ENCODE data around the gene ULK4. TPM values are rescaled to one million over a fixed set of nuclear protein-coding genes. Genes with fewer than 3 reads are reported as not detected.

Gene ULK4
- total RNA-seq, 1 experiment from 2014 or later: 4.2 TPM

GRCh38 chr3:41652506-41652905 is 309.4 kb downstream of the ULK4 start:
- Histone ChIP-seq H3K9me3 (no peaks in the 10 kb centered on the region), H3K36me3 (ENCODE audit: control insufficient read depth, insufficient read depth, low read length) (no peaks in the 10 kb centered on the region), H3K4me3 (ENCODE audit: low read depth, low read length) (no peak overlapping the region), H3K4me1 (no peaks in the 10 kb centered on the region), H3K27me3 (replicated peaks; ENCODE audit: control insufficient read depth, insufficient read depth, low read length) (no peaks in the 10 kb centered on the region; the same call in 1 of the 2 replicates)
- H3K27ac Mint-ChIP-seq (ENCODE audit: unreplicated experiment): no peak overlapping the region
- no peaks in the 10 kb centered on the region for H3K27me3 Mint-ChIP-seq (ENCODE audit: insufficient read depth, unreplicated experiment)
- H3K4me3 Mint-ChIP-seq (ENCODE audit: unreplicated experiment): no peak overlapping the region
- no peaks in the 10 kb centered on the region for H3K36me3 Mint-ChIP-seq (ENCODE audit: insufficient read depth, unreplicated experiment)
- no TSS peak for BruUV-seq (replicated peaks)
- DNase-seq: no peak
- no peaks in the 10 kb centered on the region for H3K4me1 Mint-ChIP-seq (ENCODE audit: low read depth, unreplicated experiment)
- intact Hi-C loops (cut with micrococcal nuclease; ENCODE audit: unreplicated experiment): no loop called here
- no peak for TF ChIP-seq CTCF (IDR thresholded peaks at IDR 0.05; ENCODE audit: insufficient read depth in 1 of 2, low read depth in 1 of 2, low read length in 1 of 2, severe bottlenecking in 1 of 2, unreplicated experiment in 1 of 2)
- ChIA-PET POLR2A (no interaction called here), CTCF (no interaction called here)
- H3K9me3 Mint-ChIP-seq (ENCODE audit: unreplicated experiment): no peaks in the 10 kb centered on the region

GRCh38 chr3:41651718-41652117 is 310.2 kb downstream of the ULK4 start:
- POLR2A ChIA-PET: no interaction called here
- intact Hi-C loops (cut with micrococcal nuclease; ENCODE audit: unreplicated experiment): no loop called here
- BruUV-seq (replicated peaks): no TSS peak
- H3K36me3 Mint-ChIP-seq (ENCODE audit: insufficient read depth, unreplicated experiment): no peaks in the 10 kb centered on the region
- CTCF ChIA-PET: no interaction called here
- no peaks in the 10 kb centered on the region for H3K9me3 ChIP-seq
- no peak overlapping the region for H3K4me3 Mint-ChIP-seq (ENCODE audit: unreplicated experiment)
- H3K9me3 Mint-ChIP-seq (ENCODE audit: unreplicated experiment): no peaks in the 10 kb centered on the region
- no peaks in the 10 kb centered on the region for H3K36me3 ChIP-seq (ENCODE audit: control insufficient read depth, insufficient read depth, low read length)
- no peak for DNase-seq
- no peaks in the 10 kb centered on the region for H3K4me1 ChIP-seq
- H3K27ac Mint-ChIP-seq (ENCODE audit: unreplicated experiment): no peak overlapping the region
- TF ChIP-seq CTCF (IDR thresholded peaks at IDR 0.05; ENCODE audit: insufficient read depth in 1 of 2, low read depth in 1 of 2, low read length in 1 of 2, severe bottlenecking in 1 of 2, unreplicated experiment in 1 of 2): no peak
- no peaks in the 10 kb centered on the region for H3K4me1 Mint-ChIP-seq (ENCODE audit: low read depth, unreplicated experiment)
- H3K27me3 Mint-ChIP-seq (ENCODE audit: insufficient read depth, unreplicated experiment): no peaks in the 10 kb centered on the region
- no peaks in the 10 kb centered on the region; the same call in 1 of the 2 replicates for H3K27me3 ChIP-seq (replicated peaks; ENCODE audit: control insufficient read depth, insufficient read depth, low read length)
- H3K4me3 ChIP-seq (ENCODE audit: low read depth, low read length): no peak overlapping the region

GRCh38 chr3:41650406-41650805 is 311.5 kb downstream of the ULK4 start:
- Mint-ChIP-seq H3K36me3 (ENCODE audit: insufficient read depth, unreplicated experiment) (no peaks in the 10 kb centered on the region), H3K9me3 (ENCODE audit: unreplicated experiment) (no peaks in the 10 kb centered on the region), H3K27me3 (ENCODE audit: insufficient read depth, unreplicated experiment) (no peaks in the 10 kb centered on the region), H3K27ac (ENCODE audit: unreplicated experiment) (no peak overlapping the region), H3K4me1 (ENCODE audit: low read depth, unreplicated experiment) (no peaks in the 10 kb centered on the region), H3K4me3 (ENCODE audit: unreplicated experiment) (no peak overlapping the region)
- Histone ChIP-seq H3K27me3 (replicated peaks; ENCODE audit: control insufficient read depth, insufficient read depth, low read length) (no peaks in the 10 kb centered on the region; the same call in 1 of the 2 replicates), H3K4me1 (no peaks in the 10 kb centered on the region), H3K36me3 (ENCODE audit: control insufficient read depth, insufficient read depth, low read length) (no peaks in the 10 kb centered on the region), H3K4me3 (ENCODE audit: low read depth, low read length) (no peak overlapping the region), H3K9me3 (no peaks in the 10 kb centered on the region)
- intact Hi-C loops (cut with micrococcal nuclease; ENCODE audit: unreplicated experiment): no loop called here
- POLR2A ChIA-PET: no interaction called here
- no peak for TF ChIP-seq CTCF (IDR thresholded peaks at IDR 0.05; ENCODE audit: insufficient read depth in 1 of 2, low read depth in 1 of 2, low read length in 1 of 2, severe bottlenecking in 1 of 2, unreplicated experiment in 1 of 2)
- DNase-seq: no peak
- CTCF ChIA-PET: no interaction called here
- BruUV-seq (replicated peaks): no TSS peak
